Tibial nerve (tissue), 4 donors: ENCODE measurements around the gene ALOX15B.

Source experiments
- CTCF ChIP-seq, 5 experiments: fragments of 200-600 bp in 3 of 5; fragments of 450-650 bp in 2 of 5; sonication (generic) in 3 of 5; IDR thresholded peaks; one replicate each; pipeline ENCODE4 v1.5.1; 2016 to 2019; ENCODE audit warnings: antibody characterized with exemption in 5 of 5, mild to moderate bottlenecking in 3 of 5, moderate library complexity in 2 of 5
- EP300 ChIP-seq, 2 donors: sonication (generic); formaldehyde crosslinking; IDR thresholded peaks; one replicate each; pipeline ENCODE4 v1.6.1; 2017; ENCODE audit warnings: antibody characterized with exemption in 2 of 2, mild to moderate bottlenecking in 1 of 2
- POLR2A ChIP-seq, 2 donors: fragments of 450-650 bp; IDR thresholded peaks; one replicate each; pipeline ENCODE4 v1.6.1; 2017; ENCODE audit warnings: antibody characterized with exemption in 2 of 2, mild to moderate bottlenecking in 2 of 2, moderate library complexity in 2 of 2

- TF ChIP-seq CTCF (IDR thresholded peaks at IDR 0.05) (no peak), POLR2A (IDR thresholded peaks at IDR 0.05) (no peak), EP300 (IDR thresholded peaks at IDR 0.05) (no peak)
Measured at GRCh38 chr17:8062435-8062806, 23.6 kb downstream of the ALOX15B start.
